Liver (tissue), 9 donors: ENCODE results near the gene ZNF74. TPM values are rescaled to one million over a fixed set of nuclear protein-coding genes. Genes with fewer than 3 reads are reported as not detected.

ENCODE experiments used
- DNase-seq: peaks from one replicate; pipeline ENCODE4 v3.0.0-alpha.2; 2017; ENCODE audit warnings: low spot score
- H3K27ac ChIP-seq, 2 donors: one replicate each; pipeline ENCODE4 v1.7.0; 2013; ENCODE audit warnings: inconsistent platforms in 2 of 2, low read length in 2 of 2, control low read depth in 1 of 2, low read depth in 1 of 2, mild to moderate bottlenecking in 1 of 2
- H3K27me3 ChIP-seq, 4 donors: one replicate each; pipeline versions ENCODE4 v1.6.1 to v1.7.0; 2013; ENCODE audit warnings: low read length in 3 of 4, inconsistent platforms in 1 of 4, mild to moderate bottlenecking in 1 of 4, moderate library complexity in 1 of 4; ENCODE audit not compliant: control insufficient read depth in 4 of 4, insufficient read depth in 4 of 4
- H3K36me3 ChIP-seq, 4 donors: one replicate each; pipeline versions ENCODE4 v1.6.1 to v1.7.0; 2013; ENCODE audit warnings: low read length in 3 of 4, mild to moderate bottlenecking in 3 of 4, low read depth in 1 of 4, moderate library complexity in 1 of 4; ENCODE audit not compliant: control insufficient read depth in 4 of 4, insufficient read depth in 3 of 4
- H3K4me1 ChIP-seq, 4 donors: one replicate each; pipeline versions ENCODE4 v1.6.1 to v1.7.0; 2013; ENCODE audit warnings: low read length in 3 of 4, mild to moderate bottlenecking in 3 of 4, moderate library complexity in 1 of 4; ENCODE audit not compliant: control insufficient read depth in 4 of 4, insufficient read depth in 4 of 4
- H3K4me3 ChIP-seq, 3 donors: one replicate each; pipeline versions ENCODE4 v1.6.1 to v1.7.0; 2013; ENCODE audit warnings: low read length in 3 of 3, control low read depth in 1 of 3, low read depth in 1 of 3, mild to moderate bottlenecking in 1 of 3
- H3K9ac ChIP-seq, 2 donors: one replicate each; pipeline ENCODE4 v1.7.0; 2013; ENCODE audit warnings: low read length in 2 of 2, mild to moderate bottlenecking in 2 of 2, moderate library complexity in 2 of 2, control low read depth in 1 of 2, low read depth in 1 of 2
- H3K9me3 ChIP-seq, 4 donors: one replicate each; pipeline versions ENCODE4 v1.6.1 to v1.7.0; 2013; ENCODE audit warnings: low read length in 3 of 4; ENCODE audit not compliant: control insufficient read depth in 4 of 4
- EGR1 ChIP-seq, 2 donors: IDR thresholded peaks; 2 replicates each; pipeline ENCODE4 v1.6.1; 2016 to 2018; ENCODE audit warnings: antibody characterized with exemption in 2 of 2, low read depth in 2 of 2
- FOXA1 ChIP-seq: IDR thresholded peaks from 2 replicates; pipeline ENCODE4 v1.6.1; 2016; ENCODE audit warnings: antibody characterized with exemption
- GABPA ChIP-seq, 2 donors: IDR thresholded peaks in 1 of 2; conservative IDR thresholded peaks in 1 of 2; 2 replicates each; pipeline ENCODE4 v1.6.1; 2016; ENCODE audit warnings: antibody characterized with exemption in 2 of 2, mild to moderate bottlenecking in 1 of 2, moderate library complexity in 1 of 2
- HNF4A ChIP-seq, 2 donors: conservative IDR thresholded peaks; 2 replicates each; pipeline ENCODE4 v1.6.1; 2016; ENCODE audit warnings: antibody characterized with exemption in 2 of 2, mild to moderate bottlenecking in 2 of 2
- HNF4G ChIP-seq: IDR thresholded peaks from 2 replicates; pipeline ENCODE4 v1.6.1; 2016; ENCODE audit warnings: antibody characterized with exemption
- NR2F2 ChIP-seq: IDR thresholded peaks from 2 replicates; pipeline ENCODE4 v1.6.1; 2016; ENCODE audit warnings: antibody characterized with exemption
- RAD21 ChIP-seq, 2 donors: IDR thresholded peaks; 2 replicates each; pipeline ENCODE4 v1.6.1; 2016; ENCODE audit warnings: antibody characterized with exemption in 2 of 2, mild to moderate bottlenecking in 2 of 2
- YY1 ChIP-seq: IDR thresholded peaks from 2 replicates; pipeline ENCODE4 v1.6.1; 2016; ENCODE audit warnings: antibody characterized with exemption, mild to moderate bottlenecking
- WGBS: extraction: QIAGEN DNeasy Blood & Tissue Kit; methylation state at CpG from one replicate; pipeline ENCODE4 v1.1.7; 2013; 5-methylcytosine and 5-hydroxymethylcytosine counted together
- polyA plus RNA-seq, 2 donors: library from polyadenylated mRNA; stranded (reverse) in 1 of 2; unstranded in 1 of 2; fragments of 200-250 nt in 1 of 2; fragments of >200 nt in 1 of 2; fragmentation: Nextera tagmentation in 1 of 2; extraction: Ambion mirVana in 1 of 2; gene quantifications; one replicate each; pipeline versions ENCODE4 v1.2.1 to v1.2.3, GENCODE V29; 2013 to 2015
- total RNA-seq, 2 donors: library from RNA; depleted of rRNA; stranded (reverse); fragments of >200 nt; gene quantifications; one replicate each; pipeline ENCODE4 v1.2.3, GENCODE V29; 2014
- TF ChIP-seq, protein P1 (sequence below): IDR thresholded peaks from 2 replicates; pipeline ENCODE4 v1.6.1; 2016; ENCODE audit warnings: antibody characterized with exemption
- donor health status: healthy.
- donor health status: healthy.
- donor health status: healthy.
- donor health status: healthy.
- donor health status: healthy.

Gene ZNF74
- total and polyA plus RNA-seq, 4 donors = 0.99 to 5.0 (median 3.1) TPM

DNA sequence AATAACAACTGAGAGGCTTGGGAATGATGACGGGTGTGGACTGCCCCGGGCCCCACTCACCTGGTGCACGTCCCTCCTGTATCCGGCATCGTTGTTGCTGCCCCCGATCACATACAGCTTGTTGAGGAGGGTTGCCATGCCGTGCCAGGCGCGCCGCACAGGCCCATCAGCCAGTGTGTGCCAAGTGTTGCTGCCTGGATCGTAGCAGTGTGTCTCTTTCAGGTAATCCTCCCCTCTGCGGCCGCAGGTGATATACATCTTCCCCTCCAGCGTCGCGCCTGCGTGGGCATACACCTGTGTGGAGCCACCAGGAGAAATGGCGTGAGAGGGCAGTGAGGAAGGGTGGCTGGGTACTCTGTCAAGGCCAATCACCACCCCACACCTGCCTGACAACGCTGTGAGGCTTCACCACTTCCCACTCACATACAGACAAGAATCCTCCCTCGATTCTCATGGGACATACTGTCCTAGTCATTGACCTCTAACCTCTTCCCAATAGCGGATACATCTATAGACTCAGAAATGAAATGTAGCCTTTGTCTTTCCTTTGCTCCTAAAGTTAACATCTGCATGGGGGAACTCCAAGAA lies 52.5 kb downstream of the ZNF74 start:
- Histone ChIP-seq H3K9ac (no peak overlapping the region), H3K4me3 (no peak overlapping the region), H3K9me3 (no peaks in the 10 kb centered on the region), H3K36me3 (peaks cover 0 to 32% (median 10%) of the 10 kb centered on the region in 4 donors), H3K27ac (no peak overlapping the region), H3K4me1 (peaks cover 0 to 3% (median 0%) of the 10 kb centered on the region in 4 donors), H3K27me3 (no peaks in the 10 kb centered on the region)
- no peak for TF ChIP-seq YY1
- TF ChIP-seq HNF4A (conservative IDR thresholded peaks at IDR 0.05) = no peak
- TF ChIP-seq HNF4G = no peak
- TF ChIP-seq, protein P1, sequence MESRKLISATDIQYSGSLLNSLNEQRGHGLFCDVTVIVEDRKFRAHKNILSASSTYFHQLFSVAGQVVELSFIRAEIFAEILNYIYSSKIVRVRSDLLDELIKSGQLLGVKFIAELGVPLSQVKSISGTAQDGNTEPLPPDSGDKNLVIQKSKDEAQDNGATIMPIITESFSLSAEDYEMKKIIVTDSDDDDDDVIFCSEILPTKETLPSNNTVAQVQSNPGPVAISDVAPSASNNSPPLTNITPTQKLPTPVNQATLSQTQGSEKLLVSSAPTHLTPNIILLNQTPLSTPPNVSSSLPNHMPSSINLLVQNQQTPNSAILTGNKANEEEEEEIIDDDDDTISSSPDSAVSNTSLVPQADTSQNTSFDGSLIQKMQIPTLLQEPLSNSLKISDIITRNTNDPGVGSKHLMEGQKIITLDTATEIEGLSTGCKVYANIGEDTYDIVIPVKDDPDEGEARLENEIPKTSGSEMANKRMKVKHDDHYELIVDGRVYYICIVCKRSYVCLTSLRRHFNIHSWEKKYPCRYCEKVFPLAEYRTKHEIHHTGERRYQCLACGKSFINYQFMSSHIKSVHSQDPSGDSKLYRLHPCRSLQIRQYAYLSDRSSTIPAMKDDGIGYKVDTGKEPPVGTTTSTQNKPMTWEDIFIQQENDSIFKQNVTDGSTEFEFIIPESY = no peak
- no peak for TF ChIP-seq FOXA1
- DNase-seq = no peak
- whole genome bisulfite sequencing = 95% methylated on average over 21 of the region's 21 CpGs

- WGBS = 95% methylated on average over 5 of the region's 5 CpGs
- peaks cover 0 to 20% (median 6%) of the 10 kb centered on the region in 4 donors for H3K36me3 ChIP-seq
- DNase-seq = no peak
Observed at GRCh38 chr22:20448630-20449029, 54.7 kb downstream of the ZNF74 start.

GRCh38 chr22:20449819-20450550 lies 56.0 kb downstream of the ZNF74 start:
- Histone ChIP-seq H3K9ac (no peak overlapping the region), H3K4me1 (no peaks in the 10 kb centered on the region), H3K4me3 (no peak overlapping the region), H3K27me3 (no peaks in the 10 kb centered on the region), H3K36me3 (peaks cover 0 to 11% (median 2%) of the 10 kb centered on the region in 4 donors), H3K27ac (no peak overlapping the region), H3K9me3 (no peaks in the 10 kb centered on the region)
- DNase-seq = no peak
- 95% methylated on average over 19 of the region's 19 CpGs for WGBS
- TF ChIP-seq NR2F2 (no peak), HNF4A (conservative IDR thresholded peaks at IDR 0.05) (no peak), GABPA (IDR thresholded peaks at IDR 0.05 in 1 of 2, conservative IDR thresholded peaks at IDR 0.05 in 1 of 2) (no peak), EGR1 (IDR thresholded peaks at IDR 0.05; ENCODE audit: low read depth in 2 of 2) (no peak)
- TF ChIP-seq, protein P1 = no peak

More at GRCh38 chr22:20448630-20449029, 54.7 kb downstream of the ZNF74 start:
- Histone ChIP-seq H3K9me3 (no peaks in the 10 kb centered on the region), H3K4me3 (no peak overlapping the region), H3K27ac (no peak overlapping the region), H3K27me3 (no peaks in the 10 kb centered on the region), H3K4me1 (no peaks in the 10 kb centered on the region), H3K9ac (no peak overlapping the region)
- no peak for TF ChIP-seq RAD21 (IDR thresholded peaks at IDR 0.05)
- TF ChIP-seq, protein P1 = no peak
- TF ChIP-seq HNF4A (conservative IDR thresholded peaks at IDR 0.05) = no peak
- TF ChIP-seq HNF4G = no peak
- TF ChIP-seq NR2F2 = no peak
